ENCODE measurements around the gene GRPR.

The GRPR gene

GRCh38 chrX:16123222-16123786 lies at the start of gene GRPR:
Gene GRPR, plus strand, starts transcription at chrX:16123565. Its CDS starts 389 bp downstream, at chrX:16123954.
- peak; percentile 77 for DNase-seq

GRCh38 chrX:16075087-16075486 lies 48.3 kb upstream of the GRPR start:
- DNase-seq, result no peak

DNA sequence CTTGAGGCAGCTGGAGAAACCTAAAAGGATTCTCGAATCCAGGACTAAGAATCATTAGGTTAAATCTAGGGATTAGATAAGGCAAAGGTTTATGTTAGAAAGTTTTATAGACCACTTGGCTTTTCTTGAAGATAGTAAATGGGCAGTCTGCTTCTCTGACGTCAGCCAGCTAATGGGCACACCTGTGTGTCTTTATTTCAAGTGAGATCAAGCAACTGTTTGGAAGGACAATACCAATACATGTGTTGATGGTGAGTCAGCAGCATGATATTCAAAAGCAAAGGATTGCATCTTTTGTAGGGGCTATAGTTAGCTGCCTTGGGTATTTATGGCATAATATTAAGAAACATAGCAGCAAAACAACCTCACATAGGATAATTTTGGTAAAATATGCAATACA lies 46.5 kb upstream of the GRPR start:
- no peak for DNase-seq

- no peak for DNase-seq
Measured at GRCh38 chrX:16077811-16078210, 45.6 kb upstream of the GRPR start.

GRCh38 chrX:16081357-16081756 lies 42.0 kb upstream of the GRPR start:
- DNase-seq, result no peak

DNA sequence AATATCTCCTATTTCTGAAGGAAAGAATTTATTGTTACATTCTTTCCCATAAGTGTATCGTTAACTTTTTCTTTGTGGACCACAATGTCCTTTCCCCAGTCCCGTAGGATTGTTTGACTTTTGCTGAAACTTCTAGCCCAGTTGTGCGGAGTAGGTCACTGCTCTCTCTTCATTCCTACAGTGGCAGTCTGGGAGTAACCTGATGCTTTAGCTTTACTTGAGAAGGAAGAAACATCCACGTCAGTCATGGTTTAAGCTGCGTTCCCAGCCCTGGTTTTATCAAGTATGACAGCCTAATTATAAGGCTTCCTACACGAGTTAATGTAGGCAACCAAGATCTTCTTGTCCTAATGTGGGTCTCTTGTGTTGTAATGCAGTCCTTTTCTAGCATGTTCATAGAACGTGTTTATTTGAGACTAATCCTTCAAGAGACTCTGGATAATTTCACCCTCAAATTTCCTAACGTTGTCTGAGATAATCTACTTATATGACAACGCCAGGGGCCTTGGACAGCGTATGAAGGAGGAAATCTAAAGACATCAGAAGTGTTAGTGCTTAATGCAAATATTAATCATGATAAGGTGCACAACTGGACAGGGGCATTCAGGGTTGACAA lies 40.8 kb upstream of the GRPR start:
- no peak for DNase-seq

- DNase-seq, result no peak
Measured at GRCh38 chrX:16087076-16087475, 36.3 kb upstream of the GRPR start.

GRCh38 chrX:16089086-16089485 lies 34.3 kb upstream of the GRPR start:
- DNase-seq, result no peak

DNA sequence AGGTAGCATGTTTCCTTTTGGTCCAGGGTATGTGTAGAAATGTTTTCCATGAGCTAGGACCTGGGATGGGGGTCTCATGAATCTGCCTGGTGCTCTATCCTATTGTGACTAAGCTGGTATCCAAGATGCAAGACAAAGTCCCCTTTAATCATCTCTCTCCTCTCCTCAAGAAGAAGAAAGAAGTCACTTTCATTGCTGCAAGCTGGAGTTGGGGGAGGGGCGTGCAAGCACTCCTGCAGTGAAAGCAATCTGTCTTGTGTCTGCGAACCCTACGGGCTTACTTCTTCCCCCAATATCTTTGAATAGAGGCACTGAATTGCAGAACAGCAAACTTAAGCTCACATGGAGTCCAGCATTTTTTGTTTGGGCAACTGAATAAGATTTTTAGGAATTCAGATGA lies 27.2 kb upstream of the GRPR start:
- no peak for DNase-seq

DNA sequence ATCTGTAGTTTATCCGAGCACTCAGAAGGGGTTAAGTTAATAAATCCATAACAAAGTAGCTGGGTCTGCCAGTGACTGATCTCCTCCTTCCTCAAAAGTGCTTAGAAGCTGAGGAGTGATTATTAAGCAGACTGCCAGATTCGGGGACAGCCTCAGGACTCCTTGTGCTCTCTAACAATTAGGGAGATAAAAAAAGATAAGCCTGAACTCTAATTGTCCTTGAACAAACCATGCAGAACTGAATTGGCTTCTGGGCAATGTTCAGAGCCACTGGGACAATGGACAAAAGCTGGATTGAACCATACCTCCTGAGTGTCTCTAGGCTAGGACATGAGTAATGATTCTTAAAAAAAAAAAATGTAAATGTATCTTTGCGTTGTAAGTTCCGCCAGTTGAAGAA lies 22.7 kb upstream of the GRPR start:
- no peak for DNase-seq

GRCh38 chrX:16101581-16101980 lies 21.8 kb upstream of the GRPR start:
- no peak for DNase-seq

DNA sequence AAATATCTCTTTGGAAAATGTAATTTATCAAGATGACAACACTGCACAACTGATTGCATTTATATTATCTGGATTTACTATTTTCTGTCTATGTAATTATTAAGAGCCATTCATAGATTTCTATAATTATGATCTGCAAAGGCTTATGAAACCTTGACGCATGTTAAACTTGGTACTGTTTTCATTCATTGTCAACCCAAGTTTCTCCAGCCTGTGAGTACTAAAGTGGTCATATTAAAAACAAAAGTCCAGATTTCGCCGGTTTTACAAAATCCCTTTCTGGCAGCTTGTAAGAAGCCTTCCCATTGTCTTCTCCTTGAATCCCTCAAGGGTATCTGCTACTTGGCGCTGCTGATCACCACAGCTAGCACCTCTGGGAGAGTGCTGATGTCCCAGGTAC lies 19.7 kb upstream of the GRPR start:
- no peak for DNase-seq

DNA sequence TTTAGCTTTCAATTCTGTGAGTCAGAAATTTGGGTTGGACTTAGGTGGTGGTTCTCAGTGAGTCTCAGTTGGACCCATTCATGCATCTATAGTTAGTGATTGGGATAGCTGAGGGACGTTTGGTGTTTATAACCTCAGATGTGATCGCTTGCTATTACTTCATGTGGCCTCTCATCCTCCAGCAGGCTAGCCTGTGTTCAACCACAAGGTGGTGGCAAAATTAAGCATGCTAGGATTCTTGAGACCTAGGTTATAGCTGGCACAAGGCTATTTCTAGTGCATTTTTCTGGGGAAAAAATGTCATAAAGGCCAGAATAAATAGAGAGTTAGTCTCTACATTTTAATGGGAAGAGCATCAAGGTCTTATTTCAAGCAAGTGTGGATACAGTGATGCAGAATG lies 10.9 kb upstream of the GRPR start:
- DNase-seq, result no peak

DNA sequence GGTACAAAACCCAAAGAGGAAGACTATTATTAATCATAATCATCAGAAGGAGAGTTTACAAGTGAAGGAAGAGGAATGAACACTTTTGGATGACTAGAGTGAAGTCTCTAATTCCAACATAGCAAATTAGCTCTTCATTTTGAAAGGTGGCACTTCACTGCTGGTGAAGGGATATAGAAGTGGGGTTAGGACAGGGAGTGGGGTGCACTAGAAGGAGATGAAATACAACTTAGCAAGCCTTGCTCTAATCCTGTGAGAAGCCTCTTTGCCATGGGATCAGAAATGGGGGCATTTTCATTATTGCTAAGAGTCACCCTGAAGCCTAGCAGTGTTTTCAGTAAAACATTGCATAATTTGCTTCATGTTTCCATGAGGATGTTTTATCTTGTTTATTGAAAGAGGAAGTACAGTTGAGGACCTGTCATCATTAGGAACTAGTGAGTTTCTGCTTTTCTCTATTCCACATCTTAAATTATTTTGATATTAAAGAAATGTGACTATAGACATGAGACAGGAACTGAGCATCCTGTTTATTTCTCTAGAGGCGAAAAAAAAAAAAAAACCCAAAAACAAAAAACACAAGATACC lies 9.3 kb upstream of the GRPR start:
- no peak for DNase-seq

- no peak for DNase-seq
Measured at GRCh38 chrX:16114611-16115010, 8.8 kb upstream of the GRPR start.

DNA sequence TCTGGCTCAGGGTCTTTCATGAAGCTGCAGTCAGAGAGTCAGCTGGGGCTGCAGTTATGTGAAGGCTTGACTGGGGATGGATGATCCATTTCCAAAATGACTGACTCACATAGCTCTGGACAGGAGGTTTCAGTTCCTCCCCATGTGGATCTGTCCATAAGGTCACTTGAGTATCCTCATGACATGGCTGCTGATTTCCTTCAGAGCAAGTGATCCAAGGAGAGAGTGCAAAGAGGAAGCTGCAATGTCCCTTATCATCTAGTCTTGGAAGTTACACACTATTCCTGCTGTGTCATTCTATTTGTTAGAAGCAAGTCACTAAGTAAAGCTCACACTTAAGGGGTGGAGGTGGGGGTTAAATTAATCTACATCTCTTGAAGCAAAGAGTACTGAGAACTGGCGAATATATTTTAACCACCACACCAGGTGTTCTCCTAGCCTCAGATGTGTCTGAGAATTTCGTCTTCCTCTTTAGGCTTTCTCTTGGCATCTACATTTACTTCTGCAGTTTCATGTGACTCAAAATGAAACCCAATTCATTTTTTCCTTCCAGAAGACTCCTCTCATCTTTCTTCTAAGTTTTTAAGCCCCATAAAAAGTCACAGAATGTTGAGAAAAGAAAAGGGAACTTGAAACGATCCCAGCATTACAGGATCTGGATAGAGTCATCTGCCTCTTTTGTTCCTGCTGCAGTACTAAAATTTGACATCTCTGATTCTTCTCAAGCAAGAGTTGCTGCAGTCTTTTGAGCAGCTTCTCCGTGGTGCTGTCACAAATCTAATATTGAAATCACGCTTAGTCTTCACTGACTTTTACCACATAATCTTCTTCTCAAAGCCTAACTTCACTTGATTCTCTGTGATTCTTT lies 3.8 kb upstream of the GRPR start:
- DNase-seq, result no peak

GRCh38 chrX:16120431-16120830 lies 2.9 kb upstream of the GRPR start:
- no peak for DNase-seq

- no peak for DNase-seq
Measured at GRCh38 chrX:16124201-16124600, 836 bp downstream of the GRPR start.

- no peak for DNase-seq
Measured at GRCh38 chrX:16125520-16126149, 2.3 kb downstream of the GRPR start.

DNA sequence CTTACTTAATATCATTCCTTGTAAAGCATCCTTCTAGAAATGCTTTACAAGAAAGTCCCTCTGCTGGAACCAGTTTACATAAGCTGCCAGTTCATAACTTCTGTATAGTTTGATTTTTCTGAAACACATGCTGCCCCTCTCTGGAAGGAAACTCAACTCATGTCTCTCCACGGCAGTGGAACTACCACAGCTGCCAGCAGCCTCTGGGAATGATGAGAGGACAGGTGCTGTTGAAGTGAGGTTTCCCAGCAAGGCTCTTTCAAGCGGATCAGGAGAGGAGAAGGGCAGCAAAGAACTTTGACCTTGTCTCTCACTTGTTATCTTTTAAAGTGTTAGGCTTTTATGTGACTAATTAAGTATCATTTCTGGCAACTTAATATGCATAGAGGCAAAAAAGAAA lies 7.3 kb downstream of the GRPR start:
- DNase-seq, result no peak

DNA sequence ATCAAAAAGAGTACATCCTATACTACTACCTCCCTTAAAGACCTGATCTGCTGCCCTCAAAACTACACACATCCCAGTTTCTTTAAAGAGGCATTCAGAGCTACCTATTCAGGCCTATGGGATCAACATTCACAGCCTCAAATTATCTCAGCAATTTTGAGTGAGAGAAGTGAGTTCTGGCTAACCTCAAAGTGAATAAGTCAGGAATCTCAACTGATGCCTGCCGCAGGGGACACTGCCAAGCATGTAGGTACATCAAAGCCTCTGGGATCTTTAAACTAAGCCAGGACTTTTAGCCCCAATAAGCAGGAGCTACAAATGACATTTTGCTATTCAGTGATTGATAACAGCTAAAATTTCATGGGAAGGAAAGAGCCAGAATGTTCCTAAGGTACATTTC lies 11.6 kb downstream of the GRPR start:
- no peak for DNase-seq

- DNase-seq, result no peak
Measured at GRCh38 chrX:16136080-16136479, 12.7 kb downstream of the GRPR start.

DNA sequence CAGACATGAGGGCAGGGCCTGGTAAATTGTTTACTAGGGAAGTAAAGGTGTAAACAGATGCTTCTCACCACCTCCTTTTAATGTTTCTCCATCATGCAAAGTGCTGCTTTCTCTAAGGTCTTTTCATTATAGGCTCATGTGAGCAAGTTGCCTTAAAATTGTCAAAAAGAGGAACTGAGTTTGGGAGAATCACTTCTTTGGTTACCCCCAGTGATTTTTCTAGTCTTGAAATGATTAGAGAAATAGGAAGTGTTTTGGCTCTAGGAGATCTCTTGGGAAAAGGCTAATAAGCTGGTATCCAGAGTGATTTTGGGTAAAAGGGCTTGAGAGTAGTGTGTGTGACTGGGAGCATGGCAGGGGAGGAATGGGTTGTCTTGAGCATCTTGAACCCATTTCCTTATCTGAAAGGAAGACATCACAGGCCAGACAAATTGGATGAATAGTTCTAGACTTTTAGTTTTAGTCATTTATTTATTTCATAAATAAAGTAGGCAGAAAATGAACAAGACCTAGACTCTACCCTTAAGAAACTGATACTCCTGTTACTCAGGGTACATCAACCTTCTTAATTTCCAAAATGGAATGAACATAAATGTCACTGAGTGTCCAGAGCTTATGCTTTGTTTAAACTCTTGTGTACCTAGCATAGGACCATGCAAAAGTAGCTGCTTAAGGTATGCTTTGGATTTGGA lies 14.2 kb downstream of the GRPR start:
- no peak for DNase-seq

Data from activated CD8-positive, alpha-beta memory T cell treated with anti-CD3 and anti-CD28 coated beads for 24 hours (primary cell).